DOHH2 (cell line): ENCODE data around the gene ATP1A1.
A peak's percentile ranks its signal among the peaks of the same experiment; 100 is the strongest.

ENCODE experiments used
- H3F3A ChIP-seq: fragments of 200-600 bp; sonication (generic), shearing (Covaris generic); 2 replicates; pipeline ENCODE4 v1.6.0; 2016; ENCODE audit warnings: antibody characterized with exemption, mild to moderate bottlenecking; ENCODE audit not compliant: control insufficient read depth, insufficient read depth
- H3K27ac ChIP-seq: fragments of 200-600 bp; sonication (generic); 2 replicates; pipeline ENCODE4 v1.5.1; 2014; ENCODE audit warnings: low read depth, mild to moderate bottlenecking, low read length, moderate library complexity
- H3K27me3 ChIP-seq: fragments of 200-600 bp; sonication (generic); 2 replicates; pipeline ENCODE4 v1.6.1; 2014; ENCODE audit warnings: mild to moderate bottlenecking, low read length, mixed read lengths; ENCODE audit not compliant: control insufficient read depth
- H3K36me3 ChIP-seq: fragments of 200-600 bp; sonication (generic); 2 replicates; pipeline ENCODE4 v1.6.1; 2014; ENCODE audit warnings: mild to moderate bottlenecking, low read length, moderate library complexity, mixed read lengths; ENCODE audit not compliant: control insufficient read depth
- H3K4me1 ChIP-seq: fragments of 200-600 bp; sonication (generic); 2 replicates; pipeline ENCODE4 v1.6.1; 2014; ENCODE audit warnings: mild to moderate bottlenecking, low read length, mixed read lengths; ENCODE audit not compliant: control insufficient read depth
- H3K4me2 ChIP-seq: fragments of 200-600 bp; sonication (generic); 2 replicates; pipeline ENCODE4 v1.6.0; 2014; ENCODE audit warnings: mild to moderate bottlenecking, low read length, moderate library complexity
- H3K4me3 ChIP-seq: fragments of 200-600 bp; sonication (generic); 2 replicates; pipeline ENCODE4 v1.5.1; 2014; ENCODE audit warnings: mild to moderate bottlenecking, low read length, mixed read lengths
- H3K79me2 ChIP-seq: fragments of 200-600 bp; sonication (generic); 2 replicates; pipeline ENCODE4 v1.6.1; 2014; ENCODE audit warnings: mild to moderate bottlenecking, low read length, mixed read lengths; ENCODE audit not compliant: control insufficient read depth
- H3K9me2 ChIP-seq: fragments of 200-600 bp; sonication (generic); replicated peaks from 2 replicates; pipeline ENCODE4 v1.6.1; 2014; ENCODE audit warnings: mild to moderate bottlenecking, low read length, mixed read lengths; ENCODE audit not compliant: control insufficient read depth
- H3K9me3 ChIP-seq: fragments of 200-600 bp; sonication (generic); 2 replicates; pipeline ENCODE4 v1.6.1; 2014; ENCODE audit warnings: antibody characterized with exemption, low read length, mixed read lengths; ENCODE audit not compliant: control insufficient read depth, insufficient read depth
- H4K20me1 ChIP-seq: fragments of 200-600 bp; sonication (generic); 2 replicates; pipeline ENCODE4 v1.6.0; 2014; ENCODE audit warnings: low read depth, mild to moderate bottlenecking, antibody characterized with exemption, low read length, moderate library complexity; ENCODE audit not compliant: control insufficient read depth, insufficient read depth
- EZH2phosphoT487 ChIP-seq: fragments of 200-600 bp; sonication (generic); IDR thresholded peaks from 2 replicates; pipeline ENCODE4 v1.6.1; 2017; ENCODE audit warnings: borderline replicate concordance, mild to moderate bottlenecking, antibody characterized with exemption, low read length, moderate library complexity, mixed read lengths
- TF ChIP-seq, protein P1 (sequence below): fragments of 200-600 bp; sonication (generic); IDR thresholded peaks from one replicate; pipeline ENCODE4 v1.5.1; 2014; ENCODE audit warnings: antibody characterized with exemption, mild to moderate bottlenecking, low read depth, low read length; ENCODE audit not compliant: poor library complexity, severe bottlenecking

Gene ATP1A1

DNA sequence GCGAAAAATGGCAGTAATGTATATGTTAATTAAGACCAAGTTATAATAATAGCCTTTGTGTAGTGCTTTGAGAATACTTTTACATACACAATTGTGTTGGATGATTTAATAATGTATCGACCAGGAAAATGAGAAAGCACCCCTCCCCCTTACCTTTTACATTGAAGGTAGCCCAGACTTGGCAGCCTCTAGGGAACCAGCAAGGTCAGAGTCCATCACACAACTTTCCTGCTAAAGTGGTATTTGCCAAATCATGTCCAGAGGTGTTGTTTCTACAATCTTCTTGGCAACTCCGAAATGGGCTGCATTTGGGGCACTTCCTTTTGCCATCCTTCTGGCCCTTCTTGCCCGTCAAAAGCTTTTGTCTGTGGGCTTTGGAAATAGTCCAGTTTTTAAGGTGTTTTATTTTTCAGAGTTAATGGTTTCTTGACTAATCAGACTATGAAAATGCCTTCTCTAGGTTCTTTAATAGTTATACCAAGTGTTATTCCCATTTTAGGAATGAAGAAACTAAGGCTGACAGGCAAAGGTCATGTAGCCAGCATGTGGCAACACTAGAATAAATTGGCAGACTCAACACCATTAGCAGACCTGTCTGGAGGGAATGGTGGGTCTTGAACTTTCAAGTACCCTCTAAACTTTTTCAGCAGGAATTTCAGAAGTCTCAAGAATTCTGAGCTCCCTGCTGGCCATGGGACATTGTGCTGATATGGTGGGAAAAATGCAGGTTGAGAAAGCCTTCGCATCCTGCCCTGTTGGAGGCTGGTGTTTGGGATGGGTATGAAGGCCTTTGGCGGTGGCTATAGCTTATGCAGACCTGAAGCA is 6.8 kb downstream of the ATP1A1 start:
- Histone ChIP-seq H3K79me2 (peaks cover 100% of the 10 kb centered on the region), H3K9me3 (no peaks in the 10 kb centered on the region), H3K4me2 (peak overlapping the region; percentile 69), H4K20me1 (peaks cover 61% of the 10 kb centered on the region), H3K36me3 (peaks cover 92% of the 10 kb centered on the region), H3K27me3 (no peaks in the 10 kb centered on the region), H3K4me1 (peaks cover 64% of the 10 kb centered on the region), H3K9me2 (no peaks in the 10 kb centered on the region), H3F3A (peaks cover 11% of the 10 kb centered on the region), H3K27ac (no peak overlapping the region), H3K4me3 (no peak overlapping the region)
- TF ChIP-seq, protein P1, sequence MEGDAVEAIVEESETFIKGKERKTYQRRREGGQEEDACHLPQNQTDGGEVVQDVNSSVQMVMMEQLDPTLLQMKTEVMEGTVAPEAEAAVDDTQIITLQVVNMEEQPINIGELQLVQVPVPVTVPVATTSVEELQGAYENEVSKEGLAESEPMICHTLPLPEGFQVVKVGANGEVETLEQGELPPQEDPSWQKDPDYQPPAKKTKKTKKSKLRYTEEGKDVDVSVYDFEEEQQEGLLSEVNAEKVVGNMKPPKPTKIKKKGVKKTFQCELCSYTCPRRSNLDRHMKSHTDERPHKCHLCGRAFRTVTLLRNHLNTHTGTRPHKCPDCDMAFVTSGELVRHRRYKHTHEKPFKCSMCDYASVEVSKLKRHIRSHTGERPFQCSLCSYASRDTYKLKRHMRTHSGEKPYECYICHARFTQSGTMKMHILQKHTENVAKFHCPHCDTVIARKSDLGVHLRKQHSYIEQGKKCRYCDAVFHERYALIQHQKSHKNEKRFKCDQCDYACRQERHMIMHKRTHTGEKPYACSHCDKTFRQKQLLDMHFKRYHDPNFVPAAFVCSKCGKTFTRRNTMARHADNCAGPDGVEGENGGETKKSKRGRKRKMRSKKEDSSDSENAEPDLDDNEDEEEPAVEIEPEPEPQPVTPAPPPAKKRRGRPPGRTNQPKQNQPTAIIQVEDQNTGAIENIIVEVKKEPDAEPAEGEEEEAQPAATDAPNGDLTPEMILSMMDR, result no peak
- TF ChIP-seq EZH2phosphoT487, result no peak

DNA sequence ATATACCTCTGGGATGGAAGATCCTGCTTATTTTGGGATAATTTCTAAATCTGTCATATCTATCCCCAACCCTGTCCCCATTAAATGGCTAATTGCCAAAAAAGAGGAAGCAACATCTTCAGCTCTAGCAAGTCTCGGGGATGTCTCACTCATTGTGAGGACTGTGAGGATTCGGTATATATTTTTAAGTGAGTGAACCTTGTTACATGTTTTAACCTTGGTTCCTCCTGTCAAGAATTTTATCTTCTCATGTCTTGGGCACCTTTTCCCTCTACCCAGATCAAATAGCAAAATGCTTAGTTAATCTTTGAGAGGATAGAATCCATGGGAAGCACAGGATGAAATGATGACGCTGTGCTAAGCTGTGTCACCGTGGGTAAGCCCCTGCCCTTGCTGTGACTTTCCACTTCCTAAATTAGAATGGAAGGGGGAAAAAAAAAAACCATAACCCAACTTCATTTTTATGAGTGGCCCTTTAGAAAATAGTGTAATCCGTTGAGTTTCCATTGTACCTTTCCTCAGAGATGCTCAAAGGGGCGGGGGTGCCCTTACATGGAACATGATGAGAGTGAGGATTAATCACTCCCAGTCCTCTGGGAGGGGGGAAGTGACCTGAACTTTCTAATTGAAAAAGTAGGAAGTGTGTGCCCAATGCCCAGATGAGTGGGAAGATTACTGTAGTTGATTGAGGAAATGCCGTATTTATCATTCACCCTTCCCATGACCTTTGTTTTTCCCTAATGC is 7.6 kb downstream of the ATP1A1 start:
- H3K4me2 ChIP-seq, result peak overlapping the region; percentile 69
- no peak overlapping the region for H3K27ac ChIP-seq
- peaks cover 56% of the 10 kb centered on the region for H3K4me1 ChIP-seq
- no peaks in the 10 kb centered on the region for H3K9me3 ChIP-seq
- peaks cover 53% of the 10 kb centered on the region for H4K20me1 ChIP-seq
- TF ChIP-seq EZH2phosphoT487, result no peak
- TF ChIP-seq, protein P1, result no peak
- H3K79me2 ChIP-seq, result peaks cover 100% of the 10 kb centered on the region
- no peaks in the 10 kb centered on the region for H3K9me2 ChIP-seq
- peaks cover 11% of the 10 kb centered on the region for H3F3A ChIP-seq
- no peak overlapping the region for H3K4me3 ChIP-seq
- no peaks in the 10 kb centered on the region for H3K27me3 ChIP-seq
- peaks cover 92% of the 10 kb centered on the region for H3K36me3 ChIP-seq

DNA sequence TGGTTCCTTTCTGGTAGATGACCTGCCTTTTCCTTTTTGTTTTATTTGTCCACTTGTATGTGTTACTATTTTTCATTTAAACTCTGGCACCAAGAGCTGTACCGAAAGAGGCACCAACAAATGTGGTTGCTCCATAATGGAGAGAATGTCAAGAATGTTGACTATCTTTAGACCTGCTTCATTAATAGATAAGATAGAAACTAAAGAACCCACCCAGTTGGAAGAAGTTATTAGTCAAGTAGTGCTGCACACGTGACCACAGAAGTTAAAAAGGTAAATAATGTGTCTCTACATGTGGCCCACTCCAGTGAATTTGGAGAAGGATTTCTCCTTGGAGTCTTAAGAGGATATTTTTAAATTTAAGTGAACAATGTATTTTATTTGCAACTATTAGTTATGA is 9.3 kb downstream of the ATP1A1 start:
- Histone ChIP-seq H3K27ac (no peak overlapping the region), H3K36me3 (peaks cover 97% of the 10 kb centered on the region), H3K27me3 (no peaks in the 10 kb centered on the region), H3K79me2 (peaks cover 83% of the 10 kb centered on the region), H3K4me3 (no peak overlapping the region), H3K4me2 (no peak overlapping the region), H3K9me3 (no peaks in the 10 kb centered on the region), H3K9me2 (no peaks in the 10 kb centered on the region), H3K4me1 (peaks cover 39% of the 10 kb centered on the region), H4K20me1 (peaks cover 39% of the 10 kb centered on the region), H3F3A (peaks cover 2% of the 10 kb centered on the region; the same call in 1 of the 2 replicates)
- TF ChIP-seq, protein P1, result no peak
- no peak for TF ChIP-seq EZH2phosphoT487
